Stomach smooth muscle (tissue), 2 donors: ENCODE data around the gene TRIM7.

Source experiments
- H3K27ac ChIP-seq: one replicate; pipeline ENCODE4 v1.7.0; 2013; ENCODE audit warnings: mild to moderate bottlenecking, low read length, inconsistent platforms
- H3K27me3 ChIP-seq, 2 donors: one replicate each; pipeline ENCODE4 v1.7.0; 2013; ENCODE audit warnings: low read length in 2 of 2; ENCODE audit not compliant: insufficient read depth in 2 of 2, control insufficient read depth in 1 of 2
- H3K36me3 ChIP-seq, 2 donors: one replicate each; pipeline ENCODE4 v1.7.0; 2013; ENCODE audit warnings: low read length in 2 of 2; ENCODE audit not compliant: control insufficient read depth in 2 of 2, insufficient read depth in 2 of 2
- H3K4me1 ChIP-seq: one replicate; pipeline ENCODE4 v1.7.0; 2013; ENCODE audit warnings: low read length; ENCODE audit not compliant: control insufficient read depth, insufficient read depth
- H3K4me3 ChIP-seq, 2 donors: one replicate each; pipeline ENCODE4 v1.7.0; 2013; ENCODE audit warnings: low read length in 2 of 2
- H3K9ac ChIP-seq, 2 donors: one replicate each; pipeline ENCODE4 v1.7.0; 2013; ENCODE audit warnings: low read length in 2 of 2, mild to moderate bottlenecking in 1 of 2
- H3K9me3 ChIP-seq, 2 donors: one replicate each; pipeline ENCODE4 v1.7.0; 2013; ENCODE audit warnings: low read length in 2 of 2; ENCODE audit not compliant: control insufficient read depth in 2 of 2
- donor health status: healthy.
- donor health status: Pancreatic carcinoma.

The TRIM7 gene

GRCh38 chr5:181231432-181231831 lies 26.4 kb upstream of the TRIM7 start:
- H3K9me3 ChIP-seq = no peaks in the 10 kb centered on the region
- peaks cover 39 to 41% of the 10 kb centered on the region in 2 donors for H3K36me3 ChIP-seq
- H3K4me1 ChIP-seq = no peaks in the 10 kb centered on the region
- H3K27me3 ChIP-seq = no peaks in the 10 kb centered on the region
- H3K27ac ChIP-seq = no peak overlapping the region
- no peak overlapping the region for H3K4me3 ChIP-seq
- H3K9ac ChIP-seq = no peak overlapping the region

- Histone ChIP-seq H3K36me3 (peaks cover 30 to 33% of the 10 kb centered on the region in 2 donors), H3K27ac (no peak overlapping the region), H3K9me3 (no peaks in the 10 kb centered on the region), H3K4me1 (no peaks in the 10 kb centered on the region), H3K9ac (no peak overlapping the region), H3K4me3 (no peak overlapping the region), H3K27me3 (no peaks in the 10 kb centered on the region)
These were observed 25.6 kb upstream of the TRIM7 start for GRCh38 chr5:181230551-181230950.

- H3K4me3 ChIP-seq = no peak overlapping the region
These were observed 25.0 kb upstream of the TRIM7 start for GRCh38 chr5:181229996-181230395.

GRCh38 chr5:181224390-181225229 lies 19.6 kb upstream of the TRIM7 start:
- peaks cover 23% of the 10 kb centered on the region for H3K4me1 ChIP-seq
- H3K9me3 ChIP-seq = no peaks in the 10 kb centered on the region
- H3K36me3 ChIP-seq = no peaks in the 10 kb centered on the region
- H3K27ac ChIP-seq = peak overlapping the region; percentile 93
- peak overlapping the region; percentile 84 to 86 for H3K9ac ChIP-seq
- H3K4me3 ChIP-seq = peak overlapping the region; percentile 92 to 93
- H3K27me3 ChIP-seq = no peaks in the 10 kb centered on the region

More at GRCh38 chr5:181229996-181230395, 25.0 kb upstream of the TRIM7 start:
- Histone ChIP-seq H3K27ac (no peak overlapping the region), H3K27me3 (no peaks in the 10 kb centered on the region), H3K9ac (no peak overlapping the region), H3K36me3 (peaks cover 24 to 28% of the 10 kb centered on the region in 2 donors), H3K9me3 (no peaks in the 10 kb centered on the region), H3K4me1 (peaks cover 1% of the 10 kb centered on the region)

- H3K4me1 ChIP-seq = peaks cover 23% of the 10 kb centered on the region
- peak overlapping the region; percentile 84 to 86 for H3K9ac ChIP-seq
- peak overlapping the region; percentile 93 for H3K27ac ChIP-seq
- H3K4me3 ChIP-seq = peak overlapping the region; percentile 92 to 93
- no peaks in the 10 kb centered on the region for H3K36me3 ChIP-seq
- no peaks in the 10 kb centered on the region for H3K9me3 ChIP-seq
- H3K27me3 ChIP-seq = no peaks in the 10 kb centered on the region
These were observed 18.9 kb upstream of the TRIM7 start for GRCh38 chr5:181223729-181224389.

GRCh38 chr5:181223058-181223728 lies 18.2 kb upstream of the TRIM7 start, which contains the start of gene TRIM41:
TRIM41 (plus strand) TSS chr5:181223281; CDS start chr5:181224000, 719 bp downstream.
- no peaks in the 10 kb centered on the region for H3K27me3 ChIP-seq
- peak within 1 kb of the TSS; percentile 92 to 93 for H3K4me3 ChIP-seq
- no peaks in the 10 kb centered on the region for H3K9me3 ChIP-seq
- no peaks in the 10 kb centered on the region for H3K36me3 ChIP-seq
- peaks cover 23% of the 10 kb centered on the region for H3K4me1 ChIP-seq
- H3K9ac ChIP-seq = peak within 1 kb of the TSS; percentile 84 to 92
- peak within 1 kb of the TSS; percentile 93 for H3K27ac ChIP-seq

GRCh38 chr5:181222630-181223057 lies 17.6 kb upstream of the TRIM7 start:
- peak overlapping the region; percentile 93 for H3K27ac ChIP-seq
- H3K27me3 ChIP-seq = no peaks in the 10 kb centered on the region
- no peaks in the 10 kb centered on the region for H3K36me3 ChIP-seq
- H3K9me3 ChIP-seq = no peaks in the 10 kb centered on the region
- peak overlapping the region; percentile 84 to 87 for H3K9ac ChIP-seq
- peak overlapping the region; percentile 92 to 93 for H3K4me3 ChIP-seq
- peaks cover 26% of the 10 kb centered on the region for H3K4me1 ChIP-seq

GRCh38 chr5:181221792-181222629 lies 17.0 kb upstream of the TRIM7 start:
- Histone ChIP-seq H3K4me1 (peaks cover 31% of the 10 kb centered on the region), H3K27me3 (no peaks in the 10 kb centered on the region), H3K36me3 (no peaks in the 10 kb centered on the region), H3K9ac (peak overlapping the region; percentile 84 to 87), H3K27ac (peak overlapping the region; percentile 93), H3K9me3 (no peaks in the 10 kb centered on the region), H3K4me3 (peak overlapping the region; percentile 92 to 93)

- no peaks in the 10 kb centered on the region for H3K27me3 ChIP-seq
- H3K4me1 ChIP-seq = peaks cover 37% of the 10 kb centered on the region
- peak overlapping the region; percentile 93 for H3K27ac ChIP-seq
- no peaks in the 10 kb centered on the region for H3K9me3 ChIP-seq
- H3K9ac ChIP-seq = no peak overlapping the region
- no peaks in the 10 kb centered on the region for H3K36me3 ChIP-seq
- H3K4me3 ChIP-seq = peak overlapping the region in 1 of 2 donors; percentile 92
These were observed 16.3 kb upstream of the TRIM7 start for GRCh38 chr5:181221105-181221791.
